Stimulated activated naive CD8-positive, alpha-beta T cell treated with anti-CD3 and anti-CD28 coated beads, Interleukin-15, Interleukin-2, amounts not matched to agents 100 ng/mL and 50 ng/mL, for 24 hours (primary cell): ENCODE data around the gene SSX3.
"Not testable (repeated sequence)": the region's sequence is repeated elsewhere in the genome, so short reads cannot be mapped to it uniquely, and the experiment has no call there.

Experiments used
- H3K27ac Mint-ChIP-seq: one replicate; pipeline ENCODE4 v1.8.0; 2021; ENCODE audit warnings: mild to moderate bottlenecking, mixed read lengths
- H3K27me3 Mint-ChIP-seq: one replicate; pipeline ENCODE4 v1.8.0; 2021; ENCODE audit warnings: mixed read lengths
- H3K36me3 Mint-ChIP-seq: one replicate; pipeline ENCODE4 v1.8.0; 2021; ENCODE audit warnings: low read depth, mixed read lengths
- H3K4me1 Mint-ChIP-seq: one replicate; pipeline ENCODE4 v1.8.0; 2021; ENCODE audit warnings: low read depth, mixed read lengths
- H3K4me3 Mint-ChIP-seq: one replicate; pipeline ENCODE4 v1.8.0; 2021; ENCODE audit warnings: mild to moderate bottlenecking, mixed read lengths
- H3K9me3 Mint-ChIP-seq: one replicate; pipeline ENCODE4 v1.8.0; 2021; ENCODE audit warnings: mixed read lengths

SSX3 gene

GRCh38 chrX:48356315-48357094 is at the start of gene SSX3:
SSX3 (minus strand) TSS chrX:48356703; CDS start chrX:48355249, 1,454 bp downstream.
- H3K4me1 Mint-ChIP-seq = not testable (repeated sequence)

GRCh38 chrX:48397825-48398224 is 41.3 kb upstream of the SSX3 start:
- H3K4me3 Mint-ChIP-seq, H3K9me3 Mint-ChIP-seq, H3K36me3 Mint-ChIP-seq, H3K27me3 Mint-ChIP-seq, H3K27ac Mint-ChIP-seq, H3K4me1 Mint-ChIP-seq: not testable (repeated sequence)

More at GRCh38 chrX:48356315-48357094, at the start of gene SSX3:
- H3K27me3 Mint-ChIP-seq, H3K27ac Mint-ChIP-seq, H3K9me3 Mint-ChIP-seq, H3K36me3 Mint-ChIP-seq, H3K4me3 Mint-ChIP-seq: not testable (repeated sequence)

GRCh38 chrX:48396931-48397330 is 40.4 kb upstream of the SSX3 start:
- H3K4me1 Mint-ChIP-seq, H3K4me3 Mint-ChIP-seq, H3K36me3 Mint-ChIP-seq, H3K9me3 Mint-ChIP-seq, H3K27me3 Mint-ChIP-seq, H3K27ac Mint-ChIP-seq: not testable (repeated sequence)

GRCh38 chrX:48383239-48383638 is 26.7 kb upstream of the SSX3 start, which contains the start of gene SSX4:
SSX4 (plus strand) TSS chrX:48383539; CDS start chrX:48384054, 515 bp downstream.
- not testable (repeated sequence) for H3K27me3 Mint-ChIP-seq, H3K4me3 Mint-ChIP-seq, H3K27ac Mint-ChIP-seq, H3K36me3 Mint-ChIP-seq, H3K9me3 Mint-ChIP-seq, H3K4me1 Mint-ChIP-seq

- not testable (repeated sequence) for H3K36me3 Mint-ChIP-seq, H3K4me1 Mint-ChIP-seq, H3K27me3 Mint-ChIP-seq, H3K27ac Mint-ChIP-seq, H3K4me3 Mint-ChIP-seq, H3K9me3 Mint-ChIP-seq
These were observed 13.9 kb upstream of the SSX3 start for GRCh38 chrX:48370408-48370807.

- H3K36me3 Mint-ChIP-seq, H3K27me3 Mint-ChIP-seq, H3K27ac Mint-ChIP-seq, H3K9me3 Mint-ChIP-seq, H3K4me3 Mint-ChIP-seq, H3K4me1 Mint-ChIP-seq: not testable (repeated sequence)
These were observed 11.4 kb upstream of the SSX3 start for GRCh38 chrX:48367717-48368408.

GRCh38 chrX:48359281-48359680 is 2.8 kb upstream of the SSX3 start:
- not testable (repeated sequence) for H3K4me3 Mint-ChIP-seq, H3K27ac Mint-ChIP-seq, H3K27me3 Mint-ChIP-seq, H3K9me3 Mint-ChIP-seq, H3K4me1 Mint-ChIP-seq, H3K36me3 Mint-ChIP-seq

GRCh38 chrX:48357681-48358080 is 1.2 kb upstream of the SSX3 start:
- H3K27me3 Mint-ChIP-seq = no peaks in the 10 kb centered on the region
- H3K27ac Mint-ChIP-seq = no peak overlapping the region
- no peaks in the 10 kb centered on the region for H3K4me1 Mint-ChIP-seq
- no peaks in the 10 kb centered on the region for H3K9me3 Mint-ChIP-seq
- no peaks in the 10 kb centered on the region for H3K36me3 Mint-ChIP-seq
- H3K4me3 Mint-ChIP-seq = no peak overlapping the region

GRCh38 chrX:48346059-48346458 is 10.4 kb downstream of the SSX3 start:
- H3K9me3 Mint-ChIP-seq, H3K27ac Mint-ChIP-seq, H3K4me1 Mint-ChIP-seq: not testable (repeated sequence)

GRCh38 chrX:48313996-48314395 is 42.5 kb downstream of the SSX3 start:
- not testable (repeated sequence) for H3K4me1 Mint-ChIP-seq, H3K4me3 Mint-ChIP-seq, H3K36me3 Mint-ChIP-seq, H3K27ac Mint-ChIP-seq, H3K9me3 Mint-ChIP-seq, H3K27me3 Mint-ChIP-seq

More at GRCh38 chrX:48346059-48346458, 10.4 kb downstream of the SSX3 start:
- H3K36me3 Mint-ChIP-seq, H3K4me3 Mint-ChIP-seq, H3K27me3 Mint-ChIP-seq: not testable (repeated sequence)

GRCh38 chrX:48306175-48306574 is 50.3 kb downstream of the SSX3 start:
- H3K4me3 Mint-ChIP-seq = no peak overlapping the region
- H3K27ac Mint-ChIP-seq = no peak overlapping the region
- no peaks in the 10 kb centered on the region for H3K9me3 Mint-ChIP-seq

More at GRCh38 chrX:48306175-48306574, 50.3 kb downstream of the SSX3 start:
- H3K36me3 Mint-ChIP-seq = no peaks in the 10 kb centered on the region
- H3K4me1 Mint-ChIP-seq = no peaks in the 10 kb centered on the region
- peaks cover 8% of the 10 kb centered on the region for H3K27me3 Mint-ChIP-seq
